Activated effector memory CD4-positive, alpha-beta T cell treated with anti-CD3 and anti-CD28 coated beads, Interleukin-2, amount 50 U/mL, for 16 hours (primary cell): Measurements from ENCODE around the gene GRID1.

Source experiments
- DNase-seq: peaks from one replicate; pipeline ENCODE4 v3.0.0-alpha.2; 2020

GRID1 gene

GRCh38 chr10:85667638-85668233 lies 698.9 kb downstream of the GRID1 start:
- no peak for DNase-seq

DNA sequence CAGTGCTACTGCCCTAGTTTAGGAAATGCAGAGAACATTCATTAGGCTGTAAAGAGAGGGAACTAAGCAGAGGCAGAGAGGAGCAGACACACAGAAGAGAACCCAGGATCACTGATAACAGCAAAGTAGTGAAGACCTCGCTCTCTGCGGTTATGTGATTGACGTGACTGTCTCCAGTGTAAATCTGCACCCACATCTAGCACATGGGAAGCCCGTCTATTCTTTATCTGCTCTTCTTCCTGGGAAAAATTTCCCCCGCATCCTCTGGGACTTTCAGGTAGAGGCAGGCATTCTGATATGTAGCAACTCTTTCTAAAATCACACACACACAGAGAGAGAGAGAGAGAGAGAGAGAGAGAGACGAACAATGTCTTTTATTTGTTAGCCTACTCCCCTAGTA lies 699.6 kb downstream of the GRID1 start:
- DNase-seq, result no peak

DNA sequence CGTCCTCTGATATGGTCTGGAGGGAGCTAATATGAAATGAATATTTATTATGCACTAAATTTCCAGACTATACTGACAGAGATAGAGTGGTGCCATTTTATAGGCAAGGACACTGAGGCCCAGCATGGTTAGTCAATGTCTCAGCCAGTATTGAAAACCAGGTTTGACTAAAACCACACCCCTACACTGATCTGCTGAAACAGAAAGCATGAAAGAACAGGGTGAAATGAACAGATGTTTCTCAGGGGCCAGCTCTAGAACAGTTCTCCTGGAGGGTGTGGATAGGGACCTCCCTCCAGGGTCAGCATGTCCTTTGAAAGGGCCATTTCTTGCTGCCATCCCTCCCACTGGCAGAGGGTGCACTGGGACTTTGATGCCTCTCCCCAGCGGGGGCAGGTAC lies 700.5 kb downstream of the GRID1 start:
- DNase-seq, result no peak

GRCh38 chr10:85665681-85666080 lies 700.9 kb downstream of the GRID1 start:
- DNase-seq, result no peak

- no peak for DNase-seq
Measured at GRCh38 chr10:85665078-85665477, 701.5 kb downstream of the GRID1 start.

DNA sequence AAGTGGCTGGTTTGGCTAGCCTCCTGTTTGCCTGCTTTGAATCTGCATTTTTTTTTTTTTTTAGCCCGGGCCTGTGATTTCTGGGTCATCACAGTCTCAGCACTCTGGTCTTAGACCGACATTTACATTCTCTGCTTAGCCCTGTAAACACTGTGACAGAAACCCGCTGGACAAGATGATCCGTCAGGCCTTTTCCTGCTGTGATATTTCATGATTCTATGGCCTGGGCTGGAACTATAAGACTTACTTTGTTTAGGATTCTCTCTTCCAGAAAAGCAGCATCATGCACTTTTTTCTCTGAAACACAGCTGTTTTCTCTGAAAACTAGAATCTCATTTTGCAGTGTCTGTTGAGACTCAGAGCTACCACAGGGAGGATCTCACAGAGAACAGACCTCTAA lies 705.5 kb downstream of the GRID1 start:
- DNase-seq, result no peak

DNA sequence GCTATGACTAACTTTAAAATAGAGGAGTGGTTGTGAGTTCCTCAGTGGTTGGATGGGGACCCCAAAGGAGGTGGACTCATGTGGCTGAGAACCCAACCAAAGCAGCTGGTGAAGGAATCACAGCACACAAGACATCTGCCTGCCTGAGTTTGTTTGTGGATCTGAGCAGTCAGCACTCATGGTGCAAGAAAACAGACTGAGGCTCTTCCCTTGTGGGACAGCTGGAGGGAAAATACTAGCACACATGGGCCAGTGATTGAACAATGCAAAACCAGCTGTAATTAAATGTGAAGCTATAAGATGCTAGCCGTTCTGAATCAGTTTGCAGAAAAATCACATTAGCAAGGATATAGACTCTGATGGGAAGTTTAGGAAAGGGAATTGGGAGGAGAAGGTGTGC lies 707.3 kb downstream of the GRID1 start:
- DNase-seq, result no peak

GRCh38 chr10:85658518-85658917 lies 708.1 kb downstream of the GRID1 start:
- DNase-seq, result no peak

DNA sequence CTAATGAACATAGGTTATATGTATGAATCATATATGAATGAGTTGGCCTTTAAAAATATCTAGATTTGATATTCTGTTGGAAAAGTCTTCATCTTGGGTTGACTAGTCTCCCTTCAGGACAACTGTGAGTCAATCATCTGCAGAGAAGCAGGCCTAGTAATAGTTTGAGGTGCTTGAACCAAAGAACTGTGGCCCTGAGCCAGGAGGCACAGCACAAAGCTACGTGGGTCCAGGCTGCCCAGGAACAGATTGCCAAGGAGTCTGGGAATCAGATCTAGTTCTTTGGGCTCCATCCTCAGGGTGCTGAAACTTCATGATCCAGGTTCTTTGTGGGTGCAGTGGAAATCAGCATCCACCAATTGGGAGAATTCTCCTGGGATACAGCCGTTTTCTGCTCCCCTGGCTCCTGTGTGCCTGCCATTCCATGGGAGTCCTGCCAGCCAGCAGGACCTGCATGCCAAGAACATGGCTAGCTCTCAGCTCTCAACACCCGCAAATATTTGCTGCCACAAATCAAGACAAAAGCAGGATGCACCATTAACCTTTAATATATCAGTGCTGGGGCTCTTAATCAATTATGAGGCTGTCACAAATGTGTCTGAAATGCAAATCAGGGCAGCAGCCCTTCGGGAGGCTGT lies 709.0 kb downstream of the GRID1 start:
- DNase-seq, result no peak

DNA sequence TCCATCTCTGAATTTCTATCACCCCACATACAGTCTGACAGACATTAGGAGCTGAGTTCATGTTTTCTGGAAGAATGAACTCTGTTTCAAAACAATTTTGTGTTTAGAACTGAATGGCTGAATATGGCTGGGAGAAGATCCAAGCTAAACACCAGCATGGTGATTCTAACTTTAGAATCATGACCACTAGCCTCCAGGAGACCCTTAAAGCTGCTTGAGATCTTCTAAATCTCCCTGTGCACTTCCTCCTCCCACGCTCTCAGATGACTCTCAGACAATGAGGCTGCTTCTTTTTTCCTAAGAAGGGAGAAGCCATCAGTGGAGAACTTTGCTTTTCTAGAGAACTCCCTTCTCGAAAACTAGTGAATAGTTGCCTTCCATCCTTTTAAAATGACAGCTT lies 711.2 kb downstream of the GRID1 start:
- DNase-seq, result no peak

DNA sequence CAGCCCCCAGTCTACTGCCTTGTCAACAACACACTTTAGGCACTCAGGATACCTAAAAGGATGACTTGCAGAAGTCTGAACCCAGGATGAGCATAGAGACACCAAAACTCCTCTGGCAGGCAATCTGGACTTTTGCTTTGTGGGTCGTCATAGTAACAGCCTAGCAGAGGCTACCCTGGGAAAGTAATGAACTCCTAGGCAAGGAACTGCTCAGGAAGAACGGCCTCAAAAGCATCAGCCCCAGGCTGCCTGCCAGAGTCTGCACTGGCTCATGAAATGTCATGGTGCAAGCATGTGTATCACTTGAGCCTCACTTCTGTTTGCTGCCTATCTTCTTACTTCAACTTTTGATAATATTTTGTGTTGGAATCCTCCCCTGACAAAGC lies 715.1 kb downstream of the GRID1 start:
- no peak for DNase-seq

- no peak for DNase-seq
Measured at GRCh38 chr10:85650791-85651496, 715.7 kb downstream of the GRID1 start.

- DNase-seq, result no peak
Measured at GRCh38 chr10:85649461-85649860, 717.1 kb downstream of the GRID1 start.

DNA sequence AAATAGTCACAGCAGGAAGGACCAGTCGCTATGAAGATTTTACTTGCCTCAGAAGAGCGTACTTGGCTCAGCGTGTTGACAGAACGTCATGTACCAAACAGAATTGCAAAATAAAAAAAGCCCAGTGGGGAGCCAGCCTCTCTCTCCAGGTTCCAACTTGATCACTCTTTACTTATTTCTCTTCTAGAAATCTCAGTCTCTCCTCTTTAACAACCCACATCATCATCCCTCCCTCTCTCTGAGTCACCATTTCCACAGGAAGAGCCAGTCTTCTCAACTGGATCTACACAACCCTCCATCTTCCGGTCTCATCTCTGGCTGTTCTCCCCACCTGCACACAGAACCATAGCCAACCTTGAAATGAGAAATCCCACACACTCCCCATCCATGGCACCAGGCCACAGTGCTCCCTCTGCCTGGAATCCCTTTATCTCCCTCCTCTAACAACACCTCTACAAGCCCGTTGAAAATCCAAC lies 718.3 kb downstream of the GRID1 start:
- DNase-seq, result no peak

GRCh38 chr10:85647741-85648140 lies 718.9 kb downstream of the GRID1 start:
- DNase-seq, result no peak

DNA sequence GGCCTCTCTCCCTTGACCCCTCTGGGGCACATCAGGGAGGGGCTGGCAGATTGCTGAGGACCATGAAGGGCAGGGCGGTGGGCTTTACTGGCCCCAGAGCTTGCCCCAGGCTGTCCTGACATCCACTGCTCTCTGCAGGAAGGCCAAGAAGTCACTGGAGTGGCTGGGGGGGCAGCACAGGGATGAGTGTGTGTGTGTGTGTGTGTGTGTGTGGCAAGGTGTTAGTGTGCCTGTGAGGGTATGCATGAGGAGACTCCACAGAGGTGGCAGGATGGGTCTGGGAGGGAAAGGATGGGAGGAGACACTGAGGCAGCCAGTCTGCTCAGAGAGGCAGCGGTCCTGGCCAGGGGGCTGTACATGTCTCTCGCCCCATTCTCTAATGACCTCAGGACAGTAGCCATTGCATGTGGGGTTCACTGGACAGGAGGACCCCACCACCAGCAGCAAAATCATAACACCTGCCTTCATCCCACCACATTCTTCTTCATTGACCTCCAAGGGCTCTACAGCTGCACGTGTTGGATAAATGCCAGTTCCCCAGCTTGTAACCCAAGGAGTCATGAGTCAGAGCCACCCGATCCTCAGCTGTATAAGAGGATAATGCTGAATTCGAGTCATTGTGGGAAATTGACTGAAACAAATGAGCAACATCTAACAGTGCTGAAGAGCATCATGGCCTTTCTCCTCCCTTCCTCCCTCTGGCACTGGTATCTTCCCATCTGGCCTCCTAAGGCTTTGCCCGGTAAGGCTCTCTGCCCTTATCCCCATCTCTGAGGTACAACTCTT lies 720.5 kb downstream of the GRID1 start:
- DNase-seq, result no peak

DNA sequence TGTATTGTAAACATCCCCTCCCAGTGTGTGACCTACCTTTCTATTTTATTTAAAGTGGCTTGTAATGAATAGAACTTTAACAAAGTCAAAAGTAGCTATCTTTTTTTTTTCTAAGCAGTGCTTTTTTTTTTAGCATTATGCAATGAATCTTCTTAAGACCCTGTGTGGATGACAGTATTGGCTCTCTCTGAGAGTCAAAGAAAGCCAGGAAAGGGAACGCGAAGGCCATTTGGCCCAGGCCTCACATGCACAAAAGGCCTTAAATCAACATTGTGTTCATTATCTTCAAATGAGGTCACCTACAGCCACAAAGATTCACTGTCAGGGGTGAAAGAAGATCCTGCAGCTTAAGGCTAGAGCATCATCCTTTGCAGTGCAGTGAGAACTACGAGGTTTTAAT lies 721.5 kb downstream of the GRID1 start:
- DNase-seq, result no peak

DNA sequence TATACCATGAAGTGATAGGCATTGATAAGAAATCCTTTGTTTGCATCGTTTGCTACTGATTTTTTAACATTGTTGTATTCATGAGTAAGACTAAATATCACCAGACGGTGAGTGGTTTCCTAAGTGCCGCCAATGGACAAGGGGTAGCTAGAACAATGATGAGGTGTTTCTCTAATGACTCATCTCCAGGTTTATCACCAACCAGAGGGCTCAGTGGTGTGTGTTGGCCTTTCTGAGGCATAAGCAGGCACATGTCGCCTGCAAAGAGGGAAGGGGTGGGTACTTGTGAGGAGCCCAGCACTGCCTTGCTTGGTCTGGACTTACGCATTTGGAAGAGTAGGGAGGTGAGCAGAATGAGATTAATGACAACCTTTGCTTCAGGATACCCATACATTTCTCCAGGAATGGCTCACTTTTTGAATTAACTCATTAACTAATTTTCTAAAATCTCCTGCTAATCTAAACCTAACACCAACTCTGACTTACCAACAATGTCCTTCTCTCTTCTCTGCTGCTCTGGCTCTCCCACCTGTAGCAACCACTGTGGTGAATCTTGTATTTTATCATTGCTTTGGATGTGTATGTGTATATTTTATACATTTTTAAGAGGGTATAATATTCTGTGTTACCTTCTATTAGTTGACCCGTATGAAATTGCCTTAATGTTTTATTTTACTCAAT lies 722.6 kb downstream of the GRID1 start:
- no peak for DNase-seq

GRCh38 chr10:85643171-85643844 lies 723.3 kb downstream of the GRID1 start:
- no peak for DNase-seq

- DNase-seq, result no peak
Measured at GRCh38 chr10:85642421-85643170, 724.0 kb downstream of the GRID1 start.

DNA sequence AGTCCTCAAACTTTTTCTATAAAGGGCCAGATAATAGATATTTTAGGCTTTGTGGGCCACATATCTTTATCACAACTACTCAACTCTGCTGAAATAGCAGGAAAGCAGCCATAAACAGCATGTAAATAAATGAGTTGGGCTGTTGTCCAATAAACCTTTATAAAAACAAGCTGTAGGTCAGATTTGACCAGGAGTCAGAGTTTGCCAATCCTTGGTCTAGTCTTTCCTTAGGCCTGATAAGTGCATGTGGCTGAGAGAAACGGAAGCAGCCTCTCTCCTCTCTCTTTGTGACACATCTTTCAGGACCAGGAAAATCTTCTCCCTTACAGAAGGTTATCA lies 724.5 kb downstream of the GRID1 start:
- no peak for DNase-seq
